Measurements from ENCODE around the gene RIN2.

DNA sequence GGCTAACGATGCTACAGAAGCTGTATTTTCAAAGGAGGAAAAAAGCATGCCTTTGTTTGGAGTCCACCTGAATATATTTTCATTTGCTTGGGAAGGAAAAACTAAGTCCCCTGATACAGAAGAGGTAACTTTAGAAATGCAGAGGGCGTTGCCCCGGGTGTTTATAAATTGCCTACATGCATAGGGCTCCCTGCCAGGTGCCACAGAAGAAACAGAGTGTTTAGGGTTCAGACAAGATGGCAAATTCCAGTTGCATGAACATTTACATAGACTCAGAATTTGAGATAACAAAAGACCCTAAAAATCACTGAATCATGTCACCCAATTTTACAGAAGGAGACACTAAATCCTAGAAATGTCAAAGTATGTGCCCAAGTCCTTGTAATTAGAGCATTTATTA is 19.9 kb downstream of the RIN2 start:
- TF ChIP-seq CTCF (IDR thresholded peaks at IDR 0.05; ENCODE audit: low read depth, low read length) (no peak), EZH2phosphoT487 (IDR thresholded peaks at IDR 0.05; ENCODE audit: low read depth) (no peak)

All from OCI-LY3 (cell line).